GM10266 (cell line): ENCODE measurements around the gene FNDC4.

ENCODE experiments used
- DNase-seq: peaks from one replicate; pipeline ENCODE4 v3.0.0; 2012; ENCODE audit errors: extremely low spot score
- TF ChIP-seq, protein P1 (sequence below): IDR thresholded peaks from 2 replicates; pipeline ENCODE4 v1.5.1; 2012; ENCODE audit warnings: mild to moderate bottlenecking, low read depth; ENCODE audit not compliant: control insufficient read depth, insufficient read depth; ENCODE audit errors: missing control alignments

FNDC4 gene

DNA sequence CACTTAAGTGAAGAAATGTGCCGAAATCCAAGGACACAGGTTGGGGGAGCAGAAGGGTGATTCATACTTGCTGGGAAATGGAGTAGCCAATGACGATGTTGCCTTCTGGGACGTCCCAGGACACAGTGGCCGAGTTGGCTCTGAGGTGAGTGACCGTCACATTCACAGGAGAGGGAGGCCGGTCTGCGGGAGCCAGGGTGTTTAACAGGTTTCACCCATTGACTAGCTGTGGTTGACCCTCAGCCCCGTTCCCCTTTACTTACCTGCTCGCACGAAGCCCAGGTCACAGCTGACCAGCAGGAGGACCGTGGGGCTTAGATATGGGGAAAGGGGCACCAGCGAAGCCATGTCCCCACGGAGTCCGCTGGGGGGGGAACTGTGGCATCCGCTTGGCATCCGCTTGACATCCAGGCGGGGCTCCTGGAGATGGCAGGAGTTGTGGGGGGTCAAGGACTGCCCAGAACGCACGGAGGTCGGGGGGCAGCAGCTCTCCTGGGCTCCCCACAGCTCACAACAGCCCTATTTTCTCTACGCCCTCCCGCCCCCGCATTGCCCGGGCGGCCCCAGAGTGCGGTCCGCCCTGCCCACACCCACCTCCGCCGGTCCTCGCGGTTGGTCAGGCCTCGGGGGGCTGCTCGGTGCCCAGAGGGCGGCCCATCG, 586 bp downstream of the FNDC4 start:
- no peak for DNase-seq
- TF ChIP-seq, protein P1, sequence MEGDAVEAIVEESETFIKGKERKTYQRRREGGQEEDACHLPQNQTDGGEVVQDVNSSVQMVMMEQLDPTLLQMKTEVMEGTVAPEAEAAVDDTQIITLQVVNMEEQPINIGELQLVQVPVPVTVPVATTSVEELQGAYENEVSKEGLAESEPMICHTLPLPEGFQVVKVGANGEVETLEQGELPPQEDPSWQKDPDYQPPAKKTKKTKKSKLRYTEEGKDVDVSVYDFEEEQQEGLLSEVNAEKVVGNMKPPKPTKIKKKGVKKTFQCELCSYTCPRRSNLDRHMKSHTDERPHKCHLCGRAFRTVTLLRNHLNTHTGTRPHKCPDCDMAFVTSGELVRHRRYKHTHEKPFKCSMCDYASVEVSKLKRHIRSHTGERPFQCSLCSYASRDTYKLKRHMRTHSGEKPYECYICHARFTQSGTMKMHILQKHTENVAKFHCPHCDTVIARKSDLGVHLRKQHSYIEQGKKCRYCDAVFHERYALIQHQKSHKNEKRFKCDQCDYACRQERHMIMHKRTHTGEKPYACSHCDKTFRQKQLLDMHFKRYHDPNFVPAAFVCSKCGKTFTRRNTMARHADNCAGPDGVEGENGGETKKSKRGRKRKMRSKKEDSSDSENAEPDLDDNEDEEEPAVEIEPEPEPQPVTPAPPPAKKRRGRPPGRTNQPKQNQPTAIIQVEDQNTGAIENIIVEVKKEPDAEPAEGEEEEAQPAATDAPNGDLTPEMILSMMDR: no peak

DNA sequence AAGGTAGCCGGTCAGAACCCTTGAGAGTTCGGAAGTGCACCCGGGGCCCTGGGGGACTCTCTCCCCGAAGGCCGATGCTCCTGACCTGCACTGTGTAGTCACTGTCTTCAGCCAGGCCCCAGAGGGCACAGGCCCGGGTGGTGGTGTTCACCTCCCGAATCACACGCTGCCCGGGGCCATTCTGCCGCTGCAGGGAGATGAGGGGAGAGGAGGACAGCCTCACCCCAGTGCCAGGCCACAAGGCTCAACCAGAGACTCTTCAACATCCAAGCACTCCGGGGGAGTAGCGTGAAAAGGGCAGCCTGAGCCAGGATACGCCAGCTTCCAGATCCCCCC, 1.1 kb downstream of the FNDC4 start:
- TF ChIP-seq, protein P1: no peak
- DNase-seq: no peak

DNA sequence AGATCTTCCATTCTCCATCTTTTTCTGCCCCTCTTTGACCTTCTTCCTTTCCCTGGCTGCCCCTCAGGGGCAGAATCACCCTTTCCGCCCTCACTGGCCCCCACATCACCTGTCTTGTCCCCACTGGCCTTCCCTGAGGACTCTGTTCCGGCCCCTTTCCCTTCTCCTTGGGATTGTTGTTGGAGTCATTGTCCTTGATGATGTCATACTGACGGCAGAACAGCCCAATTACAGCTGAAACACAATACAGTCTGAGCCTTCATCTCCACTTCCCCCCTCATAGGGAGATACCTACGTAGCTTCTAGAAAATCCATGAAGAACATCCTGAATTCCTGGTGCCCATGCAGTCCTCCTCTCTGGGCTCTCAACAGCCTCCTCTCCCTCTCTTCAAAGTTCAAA, 2.4 kb downstream of the FNDC4 start:
- no peak for DNase-seq
- TF ChIP-seq, protein P1: no peak

DNA sequence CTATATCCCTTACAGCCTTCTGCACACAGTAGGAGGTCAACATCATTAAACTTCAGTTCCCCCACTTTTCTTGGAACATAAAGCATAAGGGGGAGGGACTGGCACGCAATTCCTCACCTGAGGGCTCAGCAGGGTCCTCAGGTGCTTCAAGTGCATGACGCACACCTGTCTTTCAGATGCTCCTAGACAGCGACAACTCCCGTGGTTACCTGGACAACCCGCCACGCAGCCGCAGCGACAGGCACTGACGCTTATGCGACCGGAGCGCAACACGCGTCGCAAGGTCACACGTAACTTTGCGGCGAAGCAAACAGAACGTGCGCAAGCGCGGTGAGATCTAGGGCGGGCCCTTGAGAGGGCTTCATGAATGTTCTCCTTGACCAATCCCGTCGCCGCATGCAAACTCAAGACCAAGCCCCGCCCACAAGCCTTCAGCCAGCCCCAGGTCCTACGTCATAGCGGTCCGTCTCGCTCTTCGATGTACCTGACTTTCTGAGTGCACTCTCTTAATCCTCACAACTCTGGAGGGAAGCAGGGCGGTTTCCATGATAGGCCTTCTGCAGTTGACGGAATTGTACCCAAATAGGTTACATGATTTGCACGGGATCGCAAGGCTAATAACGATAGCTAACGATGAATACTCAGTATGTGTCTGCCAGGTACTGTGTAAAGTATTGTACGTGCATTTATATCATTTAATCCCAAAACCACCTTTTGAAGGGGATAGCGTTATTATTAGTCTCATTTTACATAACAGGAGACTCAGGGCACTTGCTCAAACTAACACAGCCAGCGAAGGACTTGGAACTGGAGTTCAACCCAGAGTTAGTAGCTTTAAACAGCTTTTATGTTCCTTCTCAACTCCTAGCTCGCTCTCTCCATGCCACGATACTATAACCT, 5.3 kb downstream of the FNDC4 start, which contains the start of gene IFT172:
Gene IFT172 (minus strand): TSS at position 246 of the 900 bp plus-strand sequence. CDS start 90 bp downstream, at position 156.
- peak; percentile 98 for DNase-seq
- TF ChIP-seq, protein P1: no peak

DNA sequence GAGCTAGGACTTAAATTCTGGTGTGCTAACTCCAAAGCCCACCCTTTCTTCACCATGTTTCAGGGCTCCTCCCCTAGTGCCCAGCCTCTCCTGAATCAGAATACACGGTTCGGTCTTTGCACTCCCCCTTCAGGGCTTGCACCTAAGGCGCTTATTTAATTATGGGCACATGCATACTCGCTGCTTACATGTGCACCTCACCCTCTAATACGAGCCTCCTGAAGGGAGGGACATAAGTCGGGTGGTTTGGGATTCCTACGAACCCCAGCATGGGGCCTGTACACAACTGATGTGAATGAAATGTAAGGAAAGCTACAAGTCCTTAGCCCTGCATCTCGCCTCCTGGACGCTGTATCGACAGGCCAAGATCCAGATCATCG, 5.9 kb downstream of the FNDC4 start:
- DNase-seq: no peak
- TF ChIP-seq, protein P1: peak; percentile 10

DNA sequence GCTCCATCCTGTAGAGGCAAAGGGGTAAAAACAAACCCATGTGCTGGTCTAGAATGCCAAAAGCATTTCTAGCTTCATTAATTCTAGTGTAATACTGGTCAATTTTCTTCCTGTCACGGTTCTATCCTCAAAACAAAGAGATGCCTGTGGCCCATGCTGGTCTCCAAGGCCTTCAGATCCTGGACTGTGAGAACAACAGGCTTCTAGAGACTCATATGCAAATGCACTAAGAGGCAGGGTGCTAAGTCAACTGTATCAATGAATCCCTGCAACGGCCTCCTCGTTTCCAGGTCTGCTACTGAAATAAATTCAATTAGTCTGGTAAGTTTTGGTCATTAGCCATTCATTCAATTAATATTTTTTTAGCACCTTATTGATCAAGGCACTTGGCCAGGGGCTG, 9.5 kb downstream of the FNDC4 start:
- TF ChIP-seq, protein P1: no peak
- no peak for DNase-seq

DNA sequence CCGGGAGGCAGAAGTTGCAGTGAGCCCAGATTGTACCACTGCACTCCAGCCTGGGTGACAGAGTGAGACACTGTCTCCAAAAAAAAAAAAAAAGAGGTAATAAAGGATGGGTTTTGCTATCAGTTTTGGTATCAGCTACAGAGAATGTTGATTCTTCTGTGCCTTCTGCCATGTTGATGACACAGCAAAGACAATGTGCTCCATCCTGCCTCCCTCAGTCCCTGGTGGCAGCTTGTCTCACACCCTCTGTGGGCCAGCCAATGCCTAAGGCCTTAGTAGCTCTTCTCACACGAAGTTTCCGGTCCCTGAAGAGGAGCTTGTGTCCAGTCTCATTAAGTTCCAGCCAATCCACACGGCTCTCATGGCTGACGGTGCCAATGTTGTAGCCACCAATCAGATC, 23.0 kb downstream of the FNDC4 start:
- DNase-seq: no peak
- TF ChIP-seq, protein P1: no peak
